Adrenal gland (tissue), 5 donors: ENCODE results near the gene MRPS33.

ENCODE experiments used
- CTCF ChIP-seq, 6 experiments: fragments of 450-650 bp in 4 of 6; fragments of 200-600 bp in 2 of 6; sonication (generic) in 1 of 6; IDR thresholded peaks; 1 replicate in 5 of 6; 2 replicates in 1 of 6; pipeline versions ENCODE4 v1.5.1 to v1.8.0; 2016 to 2021; ENCODE audit warnings: antibody characterized with exemption in 6 of 6, mild to moderate bottlenecking in 2 of 6, moderate library complexity in 1 of 6
- POLR2A ChIP-seq, 2 donors: fragments of 450-650 bp; IDR thresholded peaks; one replicate each; pipeline ENCODE4 v1.6.1; 2017; ENCODE audit warnings: antibody characterized with exemption in 2 of 2, mild to moderate bottlenecking in 2 of 2, moderate library complexity in 1 of 2
- donor health status: DM: no; HTN: no; CAD: no.

- TF ChIP-seq CTCF (IDR thresholded peaks at IDR 0.05) = no peak
- TF ChIP-seq POLR2A (IDR thresholded peaks at IDR 0.05) = no peak
These were observed 41.6 kb downstream of the MRPS33 start for GRCh38 chr7:140972876-140973829.
